Osteocyte (in vitro differentiated cells): ENCODE measurements around the gene RASGEF1B. TPM values are rescaled to one million over a fixed set of nuclear protein-coding genes. Genes with fewer than 3 reads are reported as not detected.
"Not testable (repeated sequence)": the region's sequence is repeated elsewhere in the genome, so short reads cannot be mapped to it uniquely, and the experiment has no call there.

ENCODE experiments used
- DNase-seq: peaks from one replicate; pipeline ENCODE4 v3.0.0; 2021; ENCODE audit warnings: mixed read lengths; ENCODE audit not compliant: unreplicated experiment; ENCODE audit errors: extremely low spot score
- H3K27ac Mint-ChIP-seq: one replicate; pipeline ENCODE4 v1.8.0; 2021; ENCODE audit warnings: mild to moderate bottlenecking, mixed read lengths; ENCODE audit not compliant: unreplicated experiment
- H3K27me3 Mint-ChIP-seq: one replicate; pipeline ENCODE4 v1.8.0; 2021; ENCODE audit warnings: mixed read lengths; ENCODE audit not compliant: unreplicated experiment
- H3K36me3 Mint-ChIP-seq: one replicate; pipeline ENCODE4 v1.8.0; 2021; ENCODE audit warnings: mixed read lengths; ENCODE audit not compliant: unreplicated experiment
- H3K4me1 Mint-ChIP-seq: one replicate; pipeline ENCODE4 v1.8.0; 2021; ENCODE audit warnings: mixed read lengths; ENCODE audit not compliant: unreplicated experiment
- H3K4me3 Mint-ChIP-seq: one replicate; pipeline ENCODE4 v1.8.0; 2021; ENCODE audit warnings: mild to moderate bottlenecking, moderate library complexity, mixed read lengths; ENCODE audit not compliant: unreplicated experiment
- H3K9me3 Mint-ChIP-seq: one replicate; pipeline ENCODE4 v1.8.0; 2021; ENCODE audit warnings: mixed read lengths; ENCODE audit not compliant: unreplicated experiment
- total RNA-seq: library from RNA; stranded (reverse); gene quantifications from 2 replicates; pipeline ENCODE4 v1.2.1, GENCODE V29; 2021
- TF ChIP-seq, protein P1 (sequence below): fragments of 200-600 bp; sonication (generic); IDR thresholded peaks from 2 replicates; pipeline ENCODE4 v1.5.0; 2021; ENCODE audit warnings: antibody characterized with exemption, mild to moderate bottlenecking, moderate library complexity

The RASGEF1B gene
- total RNA-seq, 1 donor from 2014 or later, result 0.64 TPM

DNA sequence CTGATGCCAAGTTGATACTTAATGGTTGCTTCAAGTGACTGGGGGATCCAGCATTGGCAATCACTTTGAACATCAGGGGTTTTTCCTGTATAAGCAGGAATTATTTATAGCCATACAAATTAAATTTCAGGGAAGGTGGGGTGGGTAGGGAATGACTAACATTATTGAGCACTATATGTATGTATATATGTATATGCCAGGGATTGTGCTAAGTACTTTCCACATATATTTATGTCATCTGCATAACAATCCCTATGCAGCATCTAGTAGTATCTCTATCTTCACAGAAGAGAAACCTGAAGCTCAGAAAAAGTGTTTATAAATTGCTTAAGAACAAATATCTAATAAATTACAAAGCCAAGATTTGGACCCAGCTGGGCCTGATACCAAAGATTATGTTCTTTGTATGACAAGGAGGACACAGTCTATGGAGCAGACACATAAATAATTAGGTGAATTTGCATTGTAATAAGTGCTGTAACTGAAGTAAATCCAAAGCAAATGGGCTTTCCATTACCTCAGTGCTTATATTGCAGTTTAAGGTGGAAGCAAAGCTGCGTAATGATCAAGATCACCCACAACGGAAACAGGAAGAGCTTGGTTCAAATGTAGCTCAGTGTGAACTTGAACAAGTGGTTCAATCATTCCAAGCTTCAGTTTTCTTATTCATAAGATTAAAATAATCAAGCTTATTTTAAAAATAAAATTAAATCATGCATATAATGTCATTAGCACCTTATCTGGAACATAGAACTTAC is 18.9 kb upstream of the RASGEF1B start:
- H3K27ac Mint-ChIP-seq, result no peak overlapping the region
- H3K4me1 Mint-ChIP-seq, result peaks cover 3% of the 10 kb centered on the region
- H3K4me3 Mint-ChIP-seq, result no peak overlapping the region
- H3K27me3 Mint-ChIP-seq, result no peaks in the 10 kb centered on the region
- H3K36me3 Mint-ChIP-seq, result no peaks in the 10 kb centered on the region
- DNase-seq, result no peak
- peaks cover 4% of the 10 kb centered on the region for H3K9me3 Mint-ChIP-seq
- TF ChIP-seq, protein P1, sequence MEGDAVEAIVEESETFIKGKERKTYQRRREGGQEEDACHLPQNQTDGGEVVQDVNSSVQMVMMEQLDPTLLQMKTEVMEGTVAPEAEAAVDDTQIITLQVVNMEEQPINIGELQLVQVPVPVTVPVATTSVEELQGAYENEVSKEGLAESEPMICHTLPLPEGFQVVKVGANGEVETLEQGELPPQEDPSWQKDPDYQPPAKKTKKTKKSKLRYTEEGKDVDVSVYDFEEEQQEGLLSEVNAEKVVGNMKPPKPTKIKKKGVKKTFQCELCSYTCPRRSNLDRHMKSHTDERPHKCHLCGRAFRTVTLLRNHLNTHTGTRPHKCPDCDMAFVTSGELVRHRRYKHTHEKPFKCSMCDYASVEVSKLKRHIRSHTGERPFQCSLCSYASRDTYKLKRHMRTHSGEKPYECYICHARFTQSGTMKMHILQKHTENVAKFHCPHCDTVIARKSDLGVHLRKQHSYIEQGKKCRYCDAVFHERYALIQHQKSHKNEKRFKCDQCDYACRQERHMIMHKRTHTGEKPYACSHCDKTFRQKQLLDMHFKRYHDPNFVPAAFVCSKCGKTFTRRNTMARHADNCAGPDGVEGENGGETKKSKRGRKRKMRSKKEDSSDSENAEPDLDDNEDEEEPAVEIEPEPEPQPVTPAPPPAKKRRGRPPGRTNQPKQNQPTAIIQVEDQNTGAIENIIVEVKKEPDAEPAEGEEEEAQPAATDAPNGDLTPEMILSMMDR, result no peak

DNA sequence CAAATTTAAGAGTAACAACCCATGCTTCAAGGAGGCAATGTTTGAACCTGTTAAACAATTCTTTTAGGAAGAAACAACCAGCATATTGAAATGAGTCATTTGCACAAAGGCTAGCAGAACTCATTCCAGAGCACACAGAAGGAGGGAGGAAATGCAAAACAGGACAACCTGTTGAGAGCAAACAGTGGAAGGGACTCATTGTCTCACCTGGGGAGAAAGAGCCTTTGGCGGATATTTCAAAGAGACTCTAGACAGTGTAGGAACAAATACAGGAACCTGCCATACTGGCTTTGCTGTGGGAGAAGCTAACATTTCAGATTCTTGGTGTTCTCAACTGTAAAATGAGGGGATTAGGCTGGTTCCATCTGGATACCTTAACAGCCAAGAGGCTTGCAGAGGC is 14.8 kb upstream of the RASGEF1B start:
- Mint-ChIP-seq H3K9me3 (no peaks in the 10 kb centered on the region), H3K4me1 (peaks cover 7% of the 10 kb centered on the region), H3K27ac (no peak overlapping the region), H3K27me3 (peaks cover 3% of the 10 kb centered on the region), H3K4me3 (no peak overlapping the region), H3K36me3 (no peaks in the 10 kb centered on the region)
- no peak for DNase-seq
- TF ChIP-seq, protein P1, result no peak

DNA sequence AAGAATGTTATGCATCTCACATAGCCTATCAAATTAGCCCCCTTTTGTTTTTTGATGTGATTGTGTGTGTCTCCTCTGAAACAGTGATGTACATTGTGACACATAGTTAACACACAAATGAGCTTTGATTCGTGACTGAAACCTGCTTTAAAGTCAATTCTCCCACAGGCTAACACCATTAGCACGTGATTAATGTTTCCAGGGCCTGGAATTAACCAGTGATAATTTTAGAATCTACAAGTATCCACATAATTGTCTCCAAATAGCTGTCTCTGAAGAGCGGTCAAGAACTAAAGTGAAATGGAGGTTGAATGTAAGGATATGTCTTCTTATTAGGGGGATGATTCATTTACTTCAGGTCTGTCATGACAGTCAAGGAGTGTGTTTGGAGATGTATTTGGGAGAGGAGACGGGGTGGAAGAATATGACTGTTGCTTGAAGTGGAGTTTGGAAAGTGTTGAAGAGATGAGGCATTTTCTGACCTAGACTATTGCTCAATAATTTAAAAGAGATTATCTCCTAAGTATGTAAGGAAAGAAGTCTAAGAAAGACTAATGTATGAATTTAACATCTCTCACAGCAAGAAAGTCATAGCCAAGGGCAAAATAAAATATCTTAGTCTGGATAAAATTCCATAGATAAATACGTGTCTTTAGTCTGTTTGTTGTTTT is 13.7 kb upstream of the RASGEF1B start:
- H3K4me3 Mint-ChIP-seq, result no peak overlapping the region
- no peaks in the 10 kb centered on the region for H3K36me3 Mint-ChIP-seq
- H3K27ac Mint-ChIP-seq, result no peak overlapping the region
- peaks cover 7% of the 10 kb centered on the region for H3K4me1 Mint-ChIP-seq
- TF ChIP-seq, protein P1, result no peak
- DNase-seq, result no peak
- peaks cover 10% of the 10 kb centered on the region for H3K27me3 Mint-ChIP-seq
- H3K9me3 Mint-ChIP-seq, result no peaks in the 10 kb centered on the region

DNA sequence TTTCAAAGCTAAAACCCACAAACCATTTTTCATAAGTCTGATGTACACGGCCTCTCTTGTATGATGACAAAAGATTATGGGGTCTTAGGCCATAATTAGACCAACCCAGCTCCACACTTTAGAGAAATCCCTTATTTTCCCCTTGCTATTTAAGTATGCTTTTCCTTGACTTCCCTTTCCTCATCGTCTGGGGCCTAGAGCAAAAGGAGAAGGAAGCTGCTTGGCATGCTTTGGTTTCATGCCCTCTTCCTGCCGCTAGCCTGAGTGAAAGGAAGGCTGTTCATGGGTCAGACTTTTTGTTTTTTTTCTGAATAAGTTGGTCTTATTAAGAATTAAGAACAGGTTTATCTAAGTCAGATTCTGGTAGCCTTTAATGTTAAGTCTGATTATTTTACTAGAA is 10.6 kb upstream of the RASGEF1B start:
- Mint-ChIP-seq H3K27me3 (peaks cover 11% of the 10 kb centered on the region), H3K4me1 (peaks cover 7% of the 10 kb centered on the region), H3K36me3 (no peaks in the 10 kb centered on the region), H3K9me3 (no peaks in the 10 kb centered on the region), H3K4me3 (no peak overlapping the region), H3K27ac (no peak overlapping the region)
- no peak for DNase-seq
- TF ChIP-seq, protein P1, result no peak

DNA sequence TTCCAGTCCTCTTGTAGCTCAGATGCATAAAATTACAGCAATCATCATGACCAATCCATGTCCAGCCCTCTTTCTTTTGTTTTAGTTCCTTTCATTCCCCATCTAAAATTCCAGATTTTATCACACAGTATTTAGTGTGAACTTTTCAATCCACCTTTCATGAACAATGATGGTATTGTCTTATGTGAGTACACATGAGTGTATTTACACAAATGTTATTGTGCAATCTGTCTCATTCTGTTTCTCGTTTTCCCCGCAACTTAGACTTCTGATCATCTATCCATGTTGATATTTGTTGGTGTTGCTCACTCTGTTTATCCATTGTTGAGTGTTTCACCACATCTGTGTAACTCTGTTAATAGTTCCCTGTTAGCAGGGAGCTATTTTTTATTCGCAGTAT is 9.4 kb upstream of the RASGEF1B start:
- no peak overlapping the region for H3K4me3 Mint-ChIP-seq
- H3K36me3 Mint-ChIP-seq, result no peaks in the 10 kb centered on the region
- TF ChIP-seq, protein P1, result no peak
- peaks cover 22% of the 10 kb centered on the region for H3K27me3 Mint-ChIP-seq
- DNase-seq, result no peak
- H3K27ac Mint-ChIP-seq, result no peak overlapping the region
- peaks cover 5% of the 10 kb centered on the region for H3K4me1 Mint-ChIP-seq
- no peaks in the 10 kb centered on the region for H3K9me3 Mint-ChIP-seq

DNA sequence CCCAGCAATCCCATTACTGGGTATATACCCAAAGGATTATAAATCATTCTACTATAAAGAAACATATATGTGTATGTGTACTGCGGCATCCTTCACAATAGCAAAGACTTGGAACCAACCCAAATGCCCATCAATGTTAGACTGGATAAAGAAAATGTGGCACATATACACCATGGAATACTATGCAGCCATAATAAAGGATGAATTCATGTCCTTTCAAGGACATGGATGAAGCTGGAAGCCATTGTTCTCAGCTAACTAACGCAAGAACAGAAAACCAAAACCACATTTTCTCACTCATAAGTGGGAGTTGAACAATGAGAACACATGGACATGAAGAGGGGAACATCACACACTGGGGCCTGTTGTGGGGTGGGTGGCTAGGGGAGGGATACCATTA is 7.9 kb upstream of the RASGEF1B start:
- H3K27ac Mint-ChIP-seq, H3K4me3 Mint-ChIP-seq, H3K36me3 Mint-ChIP-seq, H3K9me3 Mint-ChIP-seq, DNase-seq, H3K4me1 Mint-ChIP-seq: not testable (repeated sequence)
- peaks cover 35% of the 10 kb centered on the region for H3K27me3 Mint-ChIP-seq

DNA sequence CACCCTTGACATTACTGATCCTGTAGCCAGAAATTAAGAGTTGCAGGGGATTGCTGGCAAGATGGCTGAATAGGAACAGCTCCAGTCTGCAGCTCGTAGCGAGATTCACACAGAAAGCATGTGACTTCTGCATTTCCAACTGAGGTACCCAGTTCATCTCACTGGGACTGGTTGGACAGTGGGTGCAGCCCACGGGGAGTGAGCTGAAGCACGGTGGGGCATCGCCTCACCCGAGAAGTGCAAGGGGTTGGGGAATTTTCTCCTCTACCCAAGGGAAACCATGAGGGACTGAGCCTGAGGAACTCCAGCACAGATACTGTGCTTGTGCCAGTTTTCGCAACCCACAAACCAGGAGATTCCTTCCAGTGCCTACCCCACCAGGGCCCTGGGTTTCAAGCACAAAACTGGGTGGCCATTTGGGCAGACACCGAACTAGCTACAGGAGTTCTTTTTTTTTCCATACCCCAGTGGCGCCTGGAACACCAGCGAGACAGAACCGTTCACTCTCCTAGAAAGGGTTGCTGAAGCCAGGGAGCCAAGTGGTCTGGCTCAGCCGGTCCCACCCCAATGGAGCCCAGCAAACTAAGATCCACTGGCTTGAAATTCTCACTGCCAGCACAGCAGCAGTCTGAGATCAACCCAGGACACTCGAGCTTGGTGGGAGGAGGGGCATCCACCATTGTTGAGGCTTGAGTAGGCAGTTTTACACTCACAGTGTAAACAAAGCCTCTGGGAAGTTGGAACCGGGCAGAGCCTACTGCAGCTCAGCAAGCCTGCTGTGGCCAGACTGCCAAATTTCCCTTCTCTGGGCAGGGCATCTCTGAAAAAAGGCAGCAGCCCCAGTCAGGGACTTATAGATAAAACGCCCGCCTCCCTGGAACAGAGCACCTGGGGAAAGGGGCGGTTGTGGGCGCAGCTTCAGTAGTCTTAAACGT is 1.9 kb upstream of the RASGEF1B start:
- H3K36me3 Mint-ChIP-seq, result not testable (repeated sequence)

More for the DNA sequence above, 1.9 kb upstream of the RASGEF1B start:
- H3K27ac Mint-ChIP-seq, H3K4me1 Mint-ChIP-seq, H3K4me3 Mint-ChIP-seq, DNase-seq, H3K9me3 Mint-ChIP-seq: not testable (repeated sequence)
- H3K27me3 Mint-ChIP-seq, result peaks cover 64% of the 10 kb centered on the region
